Hypothalamus (tissue), 51 donors: ENCODE measurements around the gene UNC13D.
"Not testable (repeated sequence)": the region's sequence is repeated elsewhere in the genome, so short reads cannot be mapped to it uniquely, and the experiment has no call there.

Experiments
- DNase-seq, 51 donors: peaks; one replicate each; lab custom pipeline; 2025; lab: John Stamatoyannopoulos, UW

UNC13D gene

GRCh38 chr17:75875182-75875939, 31.2 kb upstream of the UNC13D start:
- DNase-seq = peak in 17 of 51 donors; percentile 27 to 83 (median 48)

GRCh38 chr17:75874323-75875181, 30.3 kb upstream of the UNC13D start:
- no peak for DNase-seq

- no peak for DNase-seq
Measured at GRCh38 chr17:75873587-75874322, 29.6 kb upstream of the UNC13D start.

GRCh38 chr17:75872434-75873351, 28.5 kb upstream of the UNC13D start:
- DNase-seq = peak in 20 of 51 donors; percentile 27 to 78 (median 52)

GRCh38 chr17:75870228-75870627, 26.0 kb upstream of the UNC13D start:
- not testable (repeated sequence) for DNase-seq

- peak in 49 of 51 donors; percentile 40 to 90 (median 76) for DNase-seq
Measured at GRCh38 chr17:75869282-75870141, 25.3 kb upstream of the UNC13D start.

GRCh38 chr17:75868730-75869281, 24.6 kb upstream of the UNC13D start:
- peak in 1 of 51 donors; percentile 67 for DNase-seq

GRCh38 chr17:75865404-75866188, 21.4 kb upstream of the UNC13D start:
- not testable (repeated sequence) for DNase-seq

GRCh38 chr17:75864887-75865286, 20.7 kb upstream of the UNC13D start:
- DNase-seq = not testable (repeated sequence)

- no peak for DNase-seq
Measured at GRCh38 chr17:75864448-75864871, 20.3 kb upstream of the UNC13D start.

- DNase-seq = no peak
Measured at GRCh38 chr17:75861927-75862317, 17.7 kb upstream of the UNC13D start.

GRCh38 chr17:75859358-75859757, 15.2 kb upstream of the UNC13D start:
- DNase-seq = not testable (repeated sequence)

- DNase-seq = peak in 13 of 51 donors; percentile 38 to 74 (median 60)
Measured at GRCh38 chr17:75856062-75856756, 12.0 kb upstream of the UNC13D start.

- peak; percentile 76 to 100 (median 98) for DNase-seq
Measured at GRCh38 chr17:75855310-75856061, 11.3 kb upstream of the UNC13D start, which contains the start of gene WBP2. Gene WBP2 (minus strand): TSS chr17:75855335. CDS start chr17:75855297, 38 bp downstream.

- DNase-seq = peak in 13 of 51 donors; percentile 59 to 81 (median 74)
Measured at GRCh38 chr17:75854881-75855309, 10.7 kb upstream of the UNC13D start.
